PFSK-1 (cell line): ENCODE measurements around the gene ERBB2.

ENCODE experiments used
- POLR2AphosphoS5 ChIP-seq: IDR thresholded peaks from 2 replicates; pipeline ENCODE4 v1.6.1; 2012; ENCODE audit warnings: low read depth, mild to moderate bottlenecking, control low read depth, low read length, moderate library complexity
- REST ChIP-seq, 2 experiments: IDR thresholded peaks; 2 replicates each; pipeline versions ENCODE4 v1.6.1 to v1.8.0; 2011 to 2012; ENCODE audit warnings: low read depth in 2 of 2, low read length in 2 of 2, control low read depth in 1 of 2, inconsistent platforms in 1 of 2, mild to moderate bottlenecking in 1 of 2, moderate library complexity in 1 of 2; ENCODE audit not compliant: insufficient read depth in 1 of 2
- SIN3A ChIP-seq: IDR thresholded peaks from 2 replicates; pipeline ENCODE4 v1.6.1; 2012; ENCODE audit warnings: mild to moderate bottlenecking, low read length, moderate library complexity, borderline replicate concordance; ENCODE audit not compliant: insufficient read depth
- TAF1 ChIP-seq: IDR thresholded peaks from 2 replicates; pipeline ENCODE4 v1.6.1; 2012; ENCODE audit warnings: low read length, control low read depth, borderline replicate concordance; ENCODE audit not compliant: insufficient read depth

GRCh38 chr17:39653662-39654331, 46.1 kb upstream of the ERBB2 start:
- no peak for TF ChIP-seq SIN3A
- no peak for TF ChIP-seq POLR2AphosphoS5
- TF ChIP-seq REST (IDR thresholded peaks at IDR 0.05; ENCODE audit: insufficient read depth in 1 of 2, low read depth in 2 of 2, low read length in 2 of 2), result no peak
- TF ChIP-seq TAF1, result no peak
